DND-41 (cell line): ENCODE results near the gene SLC7A9.

Experiments used
- ATAC-seq: fragments of 200-7000 bp; cut with Tn5 transposase; 3 replicates; pipeline ENCODE4 v1.9.1; 2021; ENCODE audit warnings: low read depth; ENCODE audit not compliant: insufficient read depth
- DNase-seq: peaks from one replicate; pipeline ENCODE4 v3.0.0-alpha.2; 2020
- H2AFZ ChIP-seq: 2 replicates; pipeline ENCODE4 v1.6.0; 2012; ENCODE audit warnings: low read depth, low read length
- H3K27ac ChIP-seq: 2 replicates; pipeline ENCODE4 v1.5.1; 2012; ENCODE audit warnings: low read length, inconsistent platforms
- H3K27me3 ChIP-seq: fragments of 200-600 bp; sonication (generic); 2 replicates; pipeline ENCODE4 v1.6.0; 2012; ENCODE audit warnings: low read length, mild to moderate bottlenecking, inconsistent platforms; ENCODE audit not compliant: insufficient read depth, poor library complexity
- H3K36me3 ChIP-seq: 2 replicates; pipeline ENCODE4 v1.5.1; 2012; ENCODE audit warnings: low read length, inconsistent platforms; ENCODE audit not compliant: insufficient read depth
- H3K4me1 ChIP-seq: 2 replicates; pipeline ENCODE4 v1.5.1; 2012; ENCODE audit warnings: mild to moderate bottlenecking, low read length; ENCODE audit not compliant: insufficient read depth
- H3K4me2 ChIP-seq: 2 replicates; pipeline ENCODE4 v1.6.0; 2012; ENCODE audit warnings: mild to moderate bottlenecking, moderate library complexity, low read length, inconsistent platforms; ENCODE audit not compliant: insufficient read depth
- H3K4me3 ChIP-seq, 2 experiments: fragments of 200-600 bp in 1 of 2; shearing (Covaris generic) in 1 of 2; 2 replicates each; pipeline ENCODE4 v1.5.1; 2012 to 2016; ENCODE audit warnings: inconsistent platforms in 2 of 2, low read length in 2 of 2, mild to moderate bottlenecking in 2 of 2, low read depth in 1 of 2, moderate library complexity in 1 of 2
- H3K79me2 ChIP-seq: 2 replicates; pipeline ENCODE4 v1.6.0; 2012; ENCODE audit warnings: low read length, inconsistent platforms; ENCODE audit not compliant: insufficient read depth
- H3K9ac ChIP-seq: 2 replicates; pipeline ENCODE4 v1.6.0; 2012; ENCODE audit warnings: low read depth, mild to moderate bottlenecking, inconsistent platforms, low read length, moderate library complexity
- H3K9me3 ChIP-seq: 2 replicates; pipeline ENCODE4 v1.5.1; 2012; ENCODE audit warnings: low read length, moderate library complexity, mild to moderate bottlenecking, inconsistent platforms; ENCODE audit not compliant: insufficient read depth, severe bottlenecking
- H4K20me1 ChIP-seq: 2 replicates; pipeline ENCODE4 v1.6.0; 2012; ENCODE audit warnings: low read length; ENCODE audit not compliant: insufficient read depth
- EZH2 ChIP-seq: IDR thresholded peaks from 3 replicates; pipeline ENCODE4 v1.6.1; 2012; ENCODE audit warnings: borderline replicate concordance, low read depth, mild to moderate bottlenecking, moderate library complexity, low read length, inconsistent platforms; ENCODE audit not compliant: severe bottlenecking
- TF ChIP-seq, protein P1 (sequence below): IDR thresholded peaks from 2 replicates; pipeline ENCODE4 v1.5.1; 2012; ENCODE audit warnings: borderline replicate concordance, low read length, moderate library complexity, mild to moderate bottlenecking; ENCODE audit not compliant: poor library complexity, severe bottlenecking; ENCODE audit errors: extremely low read depth

SLC7A9 gene

GRCh38 chr19:32902448-32902847, 32.9 kb upstream of the SLC7A9 start:
- DNase-seq: no peak
- H3K79me2 ChIP-seq: no peaks in the 10 kb centered on the region
- no peaks in the 10 kb centered on the region for H4K20me1 ChIP-seq
- no peak overlapping the region for H2AFZ ChIP-seq
- no peak overlapping the region for H3K27ac ChIP-seq
- no peaks in the 10 kb centered on the region for H3K27me3 ChIP-seq
- no peak for ATAC-seq
- H3K4me3 ChIP-seq: no peak overlapping the region
- peaks cover 42% of the 10 kb centered on the region for H3K36me3 ChIP-seq
- H3K9me3 ChIP-seq: peaks cover 5% of the 10 kb centered on the region
- no peak overlapping the region for H3K9ac ChIP-seq
- no peak overlapping the region for H3K4me2 ChIP-seq
- TF ChIP-seq, protein P1, sequence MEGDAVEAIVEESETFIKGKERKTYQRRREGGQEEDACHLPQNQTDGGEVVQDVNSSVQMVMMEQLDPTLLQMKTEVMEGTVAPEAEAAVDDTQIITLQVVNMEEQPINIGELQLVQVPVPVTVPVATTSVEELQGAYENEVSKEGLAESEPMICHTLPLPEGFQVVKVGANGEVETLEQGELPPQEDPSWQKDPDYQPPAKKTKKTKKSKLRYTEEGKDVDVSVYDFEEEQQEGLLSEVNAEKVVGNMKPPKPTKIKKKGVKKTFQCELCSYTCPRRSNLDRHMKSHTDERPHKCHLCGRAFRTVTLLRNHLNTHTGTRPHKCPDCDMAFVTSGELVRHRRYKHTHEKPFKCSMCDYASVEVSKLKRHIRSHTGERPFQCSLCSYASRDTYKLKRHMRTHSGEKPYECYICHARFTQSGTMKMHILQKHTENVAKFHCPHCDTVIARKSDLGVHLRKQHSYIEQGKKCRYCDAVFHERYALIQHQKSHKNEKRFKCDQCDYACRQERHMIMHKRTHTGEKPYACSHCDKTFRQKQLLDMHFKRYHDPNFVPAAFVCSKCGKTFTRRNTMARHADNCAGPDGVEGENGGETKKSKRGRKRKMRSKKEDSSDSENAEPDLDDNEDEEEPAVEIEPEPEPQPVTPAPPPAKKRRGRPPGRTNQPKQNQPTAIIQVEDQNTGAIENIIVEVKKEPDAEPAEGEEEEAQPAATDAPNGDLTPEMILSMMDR: no peak
- no peak for TF ChIP-seq EZH2
- H3K4me1 ChIP-seq: no peaks in the 10 kb centered on the region

GRCh38 chr19:32901504-32902161, 32.1 kb upstream of the SLC7A9 start:
- peaks cover 34% of the 10 kb centered on the region for H3K36me3 ChIP-seq
- H2AFZ ChIP-seq: no peak overlapping the region
- H3K4me1 ChIP-seq: no peaks in the 10 kb centered on the region
- no peak overlapping the region for H3K9ac ChIP-seq
- DNase-seq (no peak), ATAC-seq (no peak)
- H3K27ac ChIP-seq: no peak overlapping the region
- no peaks in the 10 kb centered on the region for H3K79me2 ChIP-seq
- no peaks in the 10 kb centered on the region for H3K27me3 ChIP-seq
- H4K20me1 ChIP-seq: no peaks in the 10 kb centered on the region
- TF ChIP-seq, protein P1: no peak
- TF ChIP-seq EZH2: no peak
- H3K9me3 ChIP-seq: peaks cover 5% of the 10 kb centered on the region
- no peak overlapping the region for H3K4me3 ChIP-seq
- H3K4me2 ChIP-seq: no peak overlapping the region

DNA sequence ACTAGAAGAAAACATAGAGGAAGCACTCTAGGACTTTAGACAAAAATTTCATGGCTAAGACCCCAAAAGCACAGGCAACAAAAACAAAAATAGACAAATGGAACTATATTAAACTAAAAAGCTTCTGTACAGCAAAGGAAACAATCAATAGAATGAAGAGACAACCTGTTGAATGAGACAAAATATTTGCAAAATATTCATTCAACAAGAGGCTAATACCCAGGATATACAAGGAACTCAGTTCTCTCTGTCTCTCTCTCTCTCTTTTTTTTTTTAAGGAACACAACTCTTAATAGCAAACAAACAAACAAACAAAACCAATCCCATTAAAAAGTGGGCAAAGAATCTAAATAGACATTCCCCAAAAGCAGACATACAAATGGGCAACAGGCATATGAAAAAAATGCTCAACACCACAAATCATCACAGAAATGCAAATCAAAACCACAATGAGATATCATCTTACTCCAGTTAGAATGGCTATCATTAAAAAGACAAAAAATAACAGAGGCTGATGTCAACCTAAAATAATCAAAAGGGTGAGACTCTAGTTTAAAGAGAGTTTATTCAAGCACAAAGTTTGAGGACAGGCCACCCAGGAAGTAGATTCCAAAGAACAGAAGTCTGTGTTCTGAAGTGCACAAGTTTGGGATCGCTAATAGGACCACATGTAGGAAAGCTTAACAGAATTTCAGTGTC, 27.1 kb upstream of the SLC7A9 start:
- Histone ChIP-seq H4K20me1 (no peaks in the 10 kb centered on the region), H3K36me3 (peaks cover 50% of the 10 kb centered on the region), H3K79me2 (no peaks in the 10 kb centered on the region), H3K9ac (no peak overlapping the region), H3K4me1 (no peaks in the 10 kb centered on the region), H3K4me2 (no peak overlapping the region), H3K9me3 (peaks cover 17% of the 10 kb centered on the region), H3K27me3 (no peaks in the 10 kb centered on the region), H2AFZ (no peak overlapping the region), H3K4me3 (no peak overlapping the region), H3K27ac (no peak overlapping the region)
- TF ChIP-seq, protein P1: no peak
- TF ChIP-seq EZH2: no peak
- DNase-seq (no peak), ATAC-seq (no peak)

- DNase-seq: no peak
- no peak overlapping the region for H3K4me3 ChIP-seq
- H3K27ac ChIP-seq: no peak overlapping the region
- ATAC-seq: no peak
- no peaks in the 10 kb centered on the region for H3K79me2 ChIP-seq
- no peak overlapping the region for H3K4me2 ChIP-seq
- TF ChIP-seq, protein P1: no peak
- TF ChIP-seq EZH2: no peak
- no peaks in the 10 kb centered on the region for H3K4me1 ChIP-seq
- no peak overlapping the region for H2AFZ ChIP-seq
- H4K20me1 ChIP-seq: no peaks in the 10 kb centered on the region
- no peak overlapping the region for H3K9ac ChIP-seq
- no peaks in the 10 kb centered on the region for H3K27me3 ChIP-seq
- H3K36me3 ChIP-seq: peaks cover 50% of the 10 kb centered on the region
- peaks cover 22% of the 10 kb centered on the region for H3K9me3 ChIP-seq
Measured at GRCh38 chr19:32895384-32895783, 25.8 kb upstream of the SLC7A9 start.
